Endothelial cell of umbilical vein (primary cell): ENCODE data around the gene TIFAB. TPM values are rescaled to one million over a fixed set of nuclear protein-coding genes. Genes with fewer than 3 reads are reported as not detected.

Experiments
- BruUV-seq: library from RNA; stranded (reverse); fragments of 400-500 nt; replicated peaks from 2 replicates; lab custom pipeline; 2021; lab: Mats Ljungman, UMichigan
- CTCF ChIA-PET: fragments of 300-600, 350-600 bp; sonication (Branson Sonifier 250); formaldehyde crosslinking; loops from one replicate; lab custom pipeline; 2021; ENCODE audit warnings: antibody characterized with exemption, inconsistent platforms; lab: Charles Lee
- POLR2A ChIA-PET: fragments of 300-600, 350-600 bp; sonication (Branson Sonifier 250); formaldehyde crosslinking; loops from one replicate; lab custom pipeline; 2021; ENCODE audit warnings: antibody characterized with exemption, inconsistent platforms; lab: Charles Lee
- DNase-seq: peaks from one replicate; pipeline ENCODE4 v3.0.0-alpha.2; 2011; ENCODE audit warnings: low read depth, low spot score
- FAIRE-seq: peaks from 2 replicates; lab custom pipeline; 2011; peaks lifted over from hg19 to GRCh38; lab: Jason Lieb, UNC
- H2AFZ ChIP-seq: 2 replicates; pipeline ENCODE4 v1.6.0; 2012; ENCODE audit warnings: low read depth, low read length, control low read depth, inconsistent platforms
- H3K27ac ChIP-seq: 2 replicates; pipeline ENCODE4 v1.5.1; 2011; ENCODE audit warnings: low read depth, mild to moderate bottlenecking, control low read depth, low read length, moderate library complexity; ENCODE audit not compliant: insufficient read depth
- H3K27me3 ChIP-seq, 2 experiments: 2 replicates each; pipeline versions ENCODE4 v1.6.0 to v1.6.1; 2011; ENCODE audit warnings: low read length in 2 of 2, mixed read lengths in 1 of 2; ENCODE audit not compliant: control insufficient read depth in 2 of 2, insufficient read depth in 2 of 2
- H3K36me3 ChIP-seq, 2 experiments: 2 replicates in 1 of 2; 3 replicates in 1 of 2; pipeline ENCODE4 v1.5.1; 2011; ENCODE audit warnings: low read length in 2 of 2, mild to moderate bottlenecking in 1 of 2, moderate library complexity in 1 of 2; ENCODE audit not compliant: control insufficient read depth in 2 of 2, insufficient read depth in 2 of 2; ENCODE audit errors: extremely low read depth in 1 of 2
- H3K4me1 ChIP-seq: 3 replicates; pipeline ENCODE4 v1.5.1; 2011; ENCODE audit warnings: mild to moderate bottlenecking, low read length; ENCODE audit not compliant: control insufficient read depth, insufficient read depth; ENCODE audit errors: extremely low read depth
- H3K4me2 ChIP-seq: 2 replicates; pipeline ENCODE4 v1.6.1; 2011; ENCODE audit warnings: low read length, control low read depth, mixed read lengths; ENCODE audit not compliant: insufficient read depth
- H3K4me3 ChIP-seq, 3 experiments: fragments of 200-600 bp in 1 of 3; sonication (generic), shearing (Covaris generic) in 1 of 3; replicated peaks in 1 of 3; 2 replicates each; pipeline ENCODE4 v1.5.1; 2011 to 2016; ENCODE audit warnings: control low read depth in 3 of 3, low read length in 3 of 3, mild to moderate bottlenecking in 2 of 3, inconsistent platforms in 1 of 3, low read depth in 1 of 3, moderate library complexity in 1 of 3; ENCODE audit not compliant: insufficient read depth in 1 of 3
- H3K79me2 ChIP-seq: 2 replicates; pipeline ENCODE4 v1.6.0; 2012; ENCODE audit warnings: low read length, inconsistent platforms; ENCODE audit not compliant: control insufficient read depth, insufficient read depth
- H3K9ac ChIP-seq: replicated peaks from 2 replicates; pipeline ENCODE3; 2011; ENCODE audit warnings: low read length, control low read depth; ENCODE audit not compliant: insufficient read depth; ENCODE audit errors: extremely low read depth
- H3K9me1 ChIP-seq: replicated peaks from 3 replicates; pipeline ENCODE4 v1.6.0; 2011; ENCODE audit warnings: mild to moderate bottlenecking, low read length; ENCODE audit not compliant: control insufficient read depth, insufficient read depth; ENCODE audit errors: extremely low read depth
- H3K9me3 ChIP-seq: replicated peaks from 2 replicates; pipeline ENCODE4 v1.5.1; 2012; ENCODE audit warnings: low read length, inconsistent platforms; ENCODE audit not compliant: control insufficient read depth, insufficient read depth
- H4K20me1 ChIP-seq: replicated peaks from 2 replicates; pipeline ENCODE3; 2011; ENCODE audit warnings: mild to moderate bottlenecking, low read length; ENCODE audit not compliant: control insufficient read depth, insufficient read depth; ENCODE audit errors: extremely low read depth
- EZH2 ChIP-seq: IDR thresholded peaks from 2 replicates; pipeline ENCODE4 v1.6.1; 2012; ENCODE audit warnings: borderline replicate concordance, low read depth, mild to moderate bottlenecking, moderate library complexity, low read length, inconsistent platforms; ENCODE audit not compliant: severe bottlenecking
- JUN ChIP-seq: IDR thresholded peaks from 2 replicates; pipeline ENCODE4 v1.6.1; 2011; ENCODE audit warnings: borderline replicate concordance, low read depth; ENCODE audit not compliant: insufficient read length, insufficient read depth
- MAX ChIP-seq: IDR thresholded peaks from 2 replicates; pipeline ENCODE4 v1.6.1; 2011; ENCODE audit not compliant: insufficient read depth, insufficient read length
- MYC ChIP-seq: IDR thresholded peaks from one replicate; pipeline ENCODE4 v1.6.1; 2011; ENCODE audit warnings: mild to moderate bottlenecking, low read depth, low read length
- POLR2A ChIP-seq: IDR thresholded peaks from 2 replicates; pipeline ENCODE4 v1.6.1; 2012; ENCODE audit warnings: low read depth, mild to moderate bottlenecking, control low read depth, low read length
- dilution Hi-C: fragments of 300-500 bp; cut with MboI; formaldehyde crosslinking; loops from one replicate; pipeline ENCODE4 v1.15.0; 2019; ENCODE audit warnings: low sequenced_read_pairs; ENCODE audit not compliant: extremely low pct_ligation_motif_present
- intact Hi-C: fragments of 100-400 bp; cut with micrococcal nuclease; formaldehyde crosslinking; loops from one replicate; pipeline ENCODE4 v1.10.0; 2022
- polyA plus RNA-seq, 4 experiments: library from polyadenylated mRNA; depleted of rRNA in 3 of 4; stranded (reverse) in 3 of 4; unstranded in 1 of 4; fragments of >200 nt; gene quantifications; 2 replicates each; pipeline versions ENCODE4 v1.2.1 to v1.2.3, GENCODE V29; 2011 to 2012; ENCODE audit warnings: missing spikeins in 1 of 4
- total RNA-seq: library from RNA; stranded (reverse); gene quantifications from 2 replicates; pipeline ENCODE4 v1.2.3, GENCODE V29; 2021

The TIFAB gene
- total and polyA plus RNA-seq, 2 donors (not counting 3 experiments of a cell fraction or from before 2014, with no cell fraction given), result not detected

- no peaks in the 10 kb centered on the region for H3K36me3 ChIP-seq
- H3K79me2 ChIP-seq, result no peaks in the 10 kb centered on the region
- intact Hi-C loops, result no loop called here
- BruUV-seq, result no TSS peak
- ChIA-PET POLR2A (no interaction called here), CTCF (interaction anchor here (1.3 to 21.5 kb wide), 3 partner anchors 10 to 99 kb away, joined by 5 to 664 read pairs (median 661); no protein-coding TSS in a partner anchor)
- DNase-seq, result no peak
- H3K9me1 ChIP-seq, result no peaks in the 10 kb centered on the region
- TF ChIP-seq MAX, result no peak
- no peak for TF ChIP-seq MYC
- no peak for TF ChIP-seq POLR2A
- no peak for TF ChIP-seq JUN
- dilution Hi-C loops, result loop anchor here (25.0 kb wide), 1 partner anchor 94 kb away; no protein-coding TSS in a partner anchor
- H2AFZ ChIP-seq, result no peak overlapping the region
- no peak overlapping the region for H3K27ac ChIP-seq
- no peaks in the 10 kb centered on the region for H3K9me3 ChIP-seq
- no peaks in the 10 kb centered on the region for H4K20me1 ChIP-seq
- H3K4me3 ChIP-seq, result no peak overlapping the region
- H3K27me3 ChIP-seq, result peaks cover 34 to 52% of the 10 kb centered on the region in 2 experiments
- peaks cover 3% of the 10 kb centered on the region for H3K4me1 ChIP-seq
- no peak overlapping the region for H3K9ac ChIP-seq
- no peak for FAIRE-seq
- no peak overlapping the region for H3K4me2 ChIP-seq
Measured at GRCh38 chr5:135467871-135468485, 15.8 kb upstream of the TIFAB start.

GRCh38 chr5:135467051-135467625, 15.0 kb upstream of the TIFAB start:
- dilution Hi-C loops, result loop anchor here (25.0 kb wide), 1 partner anchor 95 kb away; no protein-coding TSS in a partner anchor
- Histone ChIP-seq H3K9me3 (no peaks in the 10 kb centered on the region), H3K9me1 (no peaks in the 10 kb centered on the region), H3K27me3 (peaks cover 36 to 50% of the 10 kb centered on the region in 2 experiments), H3K27ac (no peak overlapping the region), H3K36me3 (no peaks in the 10 kb centered on the region), H2AFZ (no peak overlapping the region), H3K9ac (no peak overlapping the region), H3K4me1 (peaks cover 3% of the 10 kb centered on the region), H4K20me1 (no peaks in the 10 kb centered on the region), H3K4me3 (no peak overlapping the region), H3K4me2 (no peak overlapping the region), H3K79me2 (no peaks in the 10 kb centered on the region)
- no peak for DNase-seq
- FAIRE-seq, result no peak
- ChIA-PET POLR2A (no interaction called here), CTCF (interaction anchor here (1.1 to 21.5 kb wide), 10 partner anchors 10 to 363 kb away, joined by 4 to 664 read pairs (median 18); partner anchors contain the start of gene DCANP1)
- TF ChIP-seq EZH2 (peak; percentile 45), POLR2A (no peak)
- BruUV-seq, result no TSS peak
- intact Hi-C loops, result no loop called here
